NCI-H2196 (cell line): ENCODE measurements around the gene TRIM3.

Experiments
- DNase-seq: peaks from one replicate; lab custom pipeline; 2025; ENCODE audit not compliant: unreplicated experiment; lab: John Stamatoyannopoulos, UW

The TRIM3 gene

DNA sequence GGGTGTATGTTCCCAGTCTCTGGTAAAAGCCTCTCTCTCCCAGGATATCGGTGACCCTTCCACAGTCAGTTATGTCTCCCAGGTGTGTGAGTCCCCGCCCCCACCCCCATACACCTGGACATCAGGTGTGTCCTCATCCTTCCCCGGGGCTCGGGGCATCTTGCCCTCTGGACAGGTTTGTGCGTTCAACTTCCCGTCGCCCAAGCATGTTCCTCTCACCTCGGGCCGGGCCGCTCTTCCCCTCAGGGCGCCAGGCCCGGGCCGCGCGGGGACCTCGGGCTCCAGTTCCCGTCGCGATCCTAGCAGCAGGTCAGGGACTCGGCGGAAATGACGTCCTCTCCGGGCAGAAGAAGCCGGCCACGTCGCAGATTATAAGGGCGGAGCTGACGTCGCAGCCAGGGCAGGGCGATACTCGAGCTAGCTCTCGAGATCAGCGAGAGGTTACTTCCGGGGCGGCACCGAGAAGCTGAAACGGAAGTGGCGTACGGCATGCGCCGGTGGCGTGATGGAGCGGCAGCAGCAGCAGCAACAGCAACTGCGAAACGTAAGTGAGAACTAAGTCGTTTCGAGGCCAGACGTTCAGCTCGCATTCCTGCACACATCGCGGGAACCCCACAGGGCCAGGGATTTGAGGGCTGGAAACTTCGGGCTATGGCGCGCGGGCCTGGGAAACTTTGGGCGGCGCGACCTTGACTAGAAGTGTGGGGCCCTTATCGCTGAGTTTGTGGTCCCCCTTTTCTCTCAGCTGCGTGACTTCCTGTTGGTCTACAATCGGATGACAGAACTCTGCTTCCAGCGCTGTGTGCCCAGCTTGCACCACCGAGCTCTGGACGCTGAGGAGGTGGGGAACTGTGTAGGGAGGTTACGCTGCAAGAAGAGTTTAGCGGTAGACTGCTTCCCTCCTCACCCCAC, 7.5 kb upstream of the TRIM3 start, which contains the start of the genes ARFIP2 and TIMM10B:
Gene ARFIP2, minus strand, starts transcription at position 320 of the 912 bp plus-strand sequence. CDS start 910 bp downstream, outside the sequence.
Gene TIMM10B, plus strand, starts transcription at position 490 of the 912 bp plus-strand sequence. Its CDS starts 16 bp downstream, at position 506.
- DNase-seq: peak; percentile 97

DNA sequence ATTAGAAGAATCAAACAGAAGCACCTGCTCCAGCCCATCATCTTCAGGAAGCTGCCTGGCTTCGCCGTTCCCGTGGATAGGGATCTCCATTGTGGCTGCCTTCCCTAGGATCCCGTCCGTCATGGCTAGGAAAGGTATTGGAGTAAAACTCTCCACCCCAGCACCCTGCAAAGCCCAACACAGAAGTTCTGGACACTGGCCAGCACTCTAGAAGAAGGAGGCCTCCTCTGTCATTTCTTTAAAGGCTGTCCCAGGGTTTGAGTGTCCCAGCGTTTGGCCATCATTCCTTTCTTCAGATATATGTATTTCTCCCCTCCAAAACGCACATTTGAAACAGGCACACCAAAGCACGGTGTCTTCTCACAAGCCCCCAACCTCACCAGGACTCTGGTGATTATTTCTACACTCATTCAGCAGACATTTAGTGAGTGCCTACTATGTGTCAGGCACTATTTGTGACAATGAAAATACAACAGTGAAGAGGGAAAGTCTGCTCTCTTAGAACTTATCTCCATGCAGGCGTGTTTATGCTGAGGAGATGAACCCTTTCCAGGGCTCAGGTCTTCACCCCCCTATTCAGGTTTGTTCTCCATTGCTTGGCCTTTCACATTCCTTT, 6.7 kb upstream of the TRIM3 start:
- DNase-seq: no peak

DNA sequence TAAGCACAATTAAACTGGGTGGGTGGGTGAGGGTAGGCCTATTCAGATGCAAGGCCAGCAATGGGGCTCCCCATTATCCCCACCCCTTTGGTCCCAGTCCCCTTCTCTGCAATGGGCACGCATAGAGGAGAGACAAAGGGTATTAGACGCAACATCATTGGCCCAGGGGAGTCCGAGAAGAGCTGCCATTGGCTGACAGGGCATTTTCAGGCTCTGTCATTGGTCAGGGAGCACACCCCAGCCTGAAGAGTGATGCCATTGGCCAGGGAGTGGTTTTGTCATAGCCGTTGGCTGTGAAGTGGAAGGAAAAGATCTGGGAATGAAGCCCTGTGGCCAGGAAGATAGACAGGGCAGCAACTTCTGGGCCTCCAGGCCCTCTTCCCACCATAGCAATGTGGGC, 2.8 kb upstream of the TRIM3 start:
- DNase-seq: no peak

DNA sequence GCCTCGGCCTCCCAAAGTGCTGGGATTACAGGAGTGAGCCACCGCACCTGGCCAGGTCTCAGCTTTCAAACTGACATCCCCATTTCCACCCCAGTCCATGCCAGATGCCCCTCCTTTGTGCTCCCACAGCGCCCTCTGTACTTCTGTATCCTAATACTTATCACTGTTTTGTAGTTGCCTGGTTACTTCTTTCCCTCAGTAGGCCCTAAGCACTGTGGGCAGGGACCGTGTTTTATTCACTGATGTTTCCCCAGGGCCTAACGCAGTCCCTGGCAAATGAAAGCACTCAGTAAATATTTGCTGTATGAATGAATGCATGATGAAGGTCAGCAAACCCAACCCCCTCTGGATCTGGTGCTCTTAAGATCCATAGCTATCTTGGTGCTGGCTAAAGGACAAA, 2.2 kb upstream of the TRIM3 start:
- peak; percentile 65 for DNase-seq

DNA sequence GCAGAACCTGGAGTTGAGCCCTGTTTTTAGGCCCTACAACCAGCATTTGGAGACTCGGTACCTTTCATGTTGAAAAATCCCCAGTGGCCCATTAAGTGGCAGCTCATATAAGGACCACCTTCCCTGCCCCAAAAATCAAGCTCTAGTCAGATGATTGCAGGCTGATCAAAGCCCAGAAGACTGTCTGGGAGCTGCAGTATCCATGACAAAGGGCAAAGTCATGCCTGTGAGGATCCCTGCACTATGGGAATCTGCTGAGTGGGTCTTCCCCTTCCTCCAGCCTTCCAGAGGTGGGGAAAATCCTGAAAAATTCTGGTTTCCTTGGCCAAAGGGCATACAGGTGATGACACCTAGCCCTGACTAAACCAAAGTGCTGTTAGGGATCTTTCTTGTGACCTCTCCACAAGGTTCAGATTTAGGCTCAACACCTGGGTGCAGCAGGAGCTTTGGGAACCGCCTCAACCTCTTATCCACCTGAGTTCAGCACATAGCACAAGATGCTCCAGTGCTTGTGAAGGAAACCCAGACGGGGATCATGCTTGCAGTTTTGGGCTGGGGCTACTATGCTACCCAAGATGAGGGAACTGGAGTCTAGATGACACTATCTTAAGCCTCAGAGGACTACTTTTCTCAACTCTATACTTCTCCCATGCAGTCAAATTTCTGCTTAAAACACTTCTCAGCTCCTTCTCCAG, 1.2 kb upstream of the TRIM3 start:
- DNase-seq: no peak

DNA sequence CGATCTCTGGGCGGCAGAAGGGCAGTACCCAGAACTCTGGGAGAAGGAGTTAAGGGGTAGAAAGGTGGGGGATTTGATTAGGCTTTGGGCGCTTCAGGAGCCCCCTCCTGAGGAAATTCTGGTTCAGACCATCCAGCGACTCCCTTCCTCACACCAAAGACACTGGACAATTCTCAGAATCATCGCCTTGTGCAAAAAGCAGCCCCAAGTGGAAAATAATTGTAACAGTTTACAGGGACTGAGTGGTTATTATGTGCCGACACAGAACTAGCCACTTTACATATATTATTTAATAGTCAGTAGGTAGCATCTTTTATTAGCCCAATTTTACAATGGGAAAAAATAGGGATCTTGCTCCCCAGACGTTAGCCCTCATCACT, 662 bp upstream of the TRIM3 start:
- no peak for DNase-seq

DNA sequence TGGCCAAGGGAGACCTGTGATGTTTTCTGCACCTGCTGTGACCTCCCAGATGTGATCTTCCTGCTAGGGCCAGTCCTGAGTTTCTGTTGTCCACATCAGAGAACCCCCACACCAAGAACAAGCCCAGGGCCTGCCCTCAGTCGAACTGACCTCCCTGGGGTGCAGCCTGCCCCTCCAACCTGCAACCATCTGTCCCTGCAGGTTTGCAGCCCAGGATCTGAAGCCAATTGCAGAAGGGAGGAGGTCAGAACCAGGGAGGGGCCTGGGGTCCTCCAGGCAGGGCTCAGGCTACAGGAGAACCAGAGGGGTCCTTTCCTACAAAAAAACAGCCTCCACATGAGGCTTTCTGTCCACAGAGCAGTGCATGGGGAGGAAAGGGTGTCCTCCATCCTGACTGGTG, 807 bp downstream of the TRIM3 start:
- no peak for DNase-seq

DNA sequence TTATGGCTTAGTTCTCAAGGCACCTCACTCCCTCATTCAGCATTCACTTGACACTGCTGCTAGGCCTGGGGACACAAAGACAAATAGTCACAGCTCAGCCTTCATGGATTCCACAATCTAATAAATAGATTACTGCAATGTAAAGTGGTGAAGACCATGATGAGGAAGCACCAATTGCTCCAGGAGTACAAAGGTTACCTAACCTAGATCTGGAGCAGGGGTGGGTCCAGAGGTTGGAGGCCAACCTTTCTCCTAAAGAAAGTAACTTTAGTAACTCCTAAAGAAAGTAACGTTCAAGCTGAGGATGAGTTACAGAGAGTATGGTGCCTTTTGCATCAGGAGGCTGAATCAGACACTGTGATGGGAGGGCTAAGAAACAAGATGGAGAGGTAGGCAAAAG, 4.1 kb downstream of the TRIM3 start:
- DNase-seq: no peak

DNA sequence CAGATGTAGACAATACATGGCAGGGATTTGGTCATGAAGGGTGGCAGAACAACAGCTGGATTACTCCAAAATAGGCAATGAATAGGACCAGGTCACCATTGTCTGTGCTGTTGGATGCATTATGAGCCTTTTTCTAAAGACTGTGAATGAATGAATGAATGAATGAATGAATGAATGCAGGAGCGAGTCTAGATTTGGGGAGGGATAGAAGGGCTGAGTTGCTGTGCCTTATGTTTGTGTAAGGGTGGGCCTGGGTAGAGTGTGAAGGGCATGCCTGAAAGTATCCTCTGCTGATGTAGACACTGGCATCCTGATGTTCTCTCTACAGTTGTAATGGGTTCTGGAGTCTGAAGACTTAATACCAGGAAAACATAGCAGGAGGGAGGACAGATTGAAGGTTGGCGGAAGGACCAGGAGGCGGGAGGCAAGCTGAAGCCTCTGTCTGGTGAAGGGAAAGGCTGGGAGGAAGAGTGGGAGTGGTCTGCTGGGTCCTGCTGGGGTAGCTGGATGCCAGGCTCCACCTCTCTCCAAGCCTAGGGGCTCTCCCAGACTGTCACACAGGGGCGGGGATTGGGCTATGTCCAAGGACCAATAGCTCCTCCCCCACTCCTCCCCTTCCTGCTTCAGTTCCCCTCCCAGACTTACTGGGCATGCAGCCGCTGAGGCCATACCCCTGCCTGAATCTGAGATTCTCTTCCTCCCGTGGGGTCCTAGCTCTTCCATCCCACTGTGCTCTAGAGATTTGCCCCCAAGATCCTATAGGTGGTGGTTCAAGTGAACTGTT, 4.8 kb downstream of the TRIM3 start:
- peak; percentile 78 for DNase-seq

DNA sequence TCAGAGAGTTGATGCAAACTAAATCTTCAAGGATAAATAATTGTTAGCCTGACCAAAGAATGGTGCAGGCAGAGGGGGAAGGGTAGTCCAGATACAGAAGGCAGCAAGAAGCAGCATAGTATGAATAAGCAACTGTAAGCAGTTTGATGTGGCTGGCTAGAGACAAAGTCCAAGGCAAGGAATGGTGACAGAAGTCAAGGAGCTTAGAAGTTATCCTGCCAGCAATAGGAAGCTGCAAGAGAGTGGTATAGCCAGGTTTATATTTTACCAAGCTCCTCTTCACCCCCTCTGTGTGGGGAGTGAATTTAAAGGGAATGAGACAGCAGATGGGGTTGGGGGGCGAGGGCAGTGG, 14.7 kb downstream of the TRIM3 start:
- no peak for DNase-seq

DNA sequence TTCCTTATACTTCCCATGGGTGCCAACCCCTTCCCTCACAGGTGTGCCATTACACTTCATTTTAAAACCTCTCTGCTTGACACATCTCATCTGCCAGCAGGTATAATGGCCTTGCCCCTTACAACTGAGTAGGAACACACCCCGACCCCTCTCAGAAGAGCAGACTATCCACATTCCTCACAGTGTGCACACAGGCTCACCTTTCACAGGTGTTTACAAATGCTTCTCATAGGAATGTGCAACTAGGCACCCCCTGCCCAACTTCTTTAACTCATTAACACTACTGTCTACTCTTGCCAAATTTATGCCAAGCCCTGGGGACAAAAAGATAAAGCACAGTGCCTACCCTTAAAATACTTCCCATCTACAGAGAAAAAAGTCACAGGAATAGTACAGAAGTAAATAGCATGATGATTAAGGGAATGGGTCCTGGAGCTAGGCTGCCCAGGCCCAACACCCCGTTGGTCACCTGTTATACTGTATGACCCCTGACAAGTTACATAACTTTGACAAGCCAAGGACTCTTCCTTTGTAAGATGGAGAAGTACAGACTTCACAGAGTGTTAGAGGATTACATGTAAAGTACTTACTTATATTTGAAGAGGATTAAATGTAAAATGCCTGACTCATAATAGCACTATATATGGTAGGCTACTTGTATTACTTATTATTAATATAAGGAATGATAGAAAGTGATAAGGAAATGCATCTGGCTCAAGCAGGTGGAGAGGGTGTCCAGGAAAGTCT, 15.2 kb downstream of the TRIM3 start:
- no peak for DNase-seq

DNA sequence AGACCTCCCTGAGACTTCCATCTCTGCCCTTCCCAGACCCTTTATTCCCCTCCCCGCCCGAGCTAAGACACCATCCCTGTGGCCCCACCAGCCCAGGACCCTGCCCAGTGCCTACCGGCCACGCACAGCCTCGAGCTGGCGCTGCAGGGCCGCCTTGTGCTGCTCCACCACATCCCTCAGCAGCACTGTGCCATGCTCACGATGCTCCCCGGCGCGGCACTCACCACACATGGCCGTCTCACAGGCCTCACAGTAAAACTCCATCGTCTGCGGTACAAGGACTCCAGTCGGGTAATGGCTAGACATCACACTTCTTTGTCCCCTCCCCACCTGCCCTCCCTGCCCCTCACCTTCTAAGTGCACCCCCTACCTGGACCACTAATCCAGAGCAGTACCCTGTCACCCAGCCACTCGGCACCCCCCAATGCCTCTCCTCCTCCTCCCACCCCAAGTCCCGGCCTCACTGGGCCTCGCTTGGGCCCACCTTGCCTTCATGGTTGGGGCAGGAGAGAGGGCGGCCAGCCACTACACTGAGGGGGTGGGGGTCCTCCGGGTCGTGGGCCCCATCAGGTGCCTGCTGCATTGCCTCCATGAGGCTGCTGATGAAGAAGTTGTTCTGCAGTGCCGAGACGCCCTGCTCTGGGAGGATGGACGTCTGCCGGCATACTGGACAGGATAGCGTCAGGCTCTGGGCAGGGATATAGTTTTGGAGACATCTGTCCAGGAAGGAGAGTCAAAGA, 16.0 kb downstream of the TRIM3 start:
- no peak for DNase-seq

DNA sequence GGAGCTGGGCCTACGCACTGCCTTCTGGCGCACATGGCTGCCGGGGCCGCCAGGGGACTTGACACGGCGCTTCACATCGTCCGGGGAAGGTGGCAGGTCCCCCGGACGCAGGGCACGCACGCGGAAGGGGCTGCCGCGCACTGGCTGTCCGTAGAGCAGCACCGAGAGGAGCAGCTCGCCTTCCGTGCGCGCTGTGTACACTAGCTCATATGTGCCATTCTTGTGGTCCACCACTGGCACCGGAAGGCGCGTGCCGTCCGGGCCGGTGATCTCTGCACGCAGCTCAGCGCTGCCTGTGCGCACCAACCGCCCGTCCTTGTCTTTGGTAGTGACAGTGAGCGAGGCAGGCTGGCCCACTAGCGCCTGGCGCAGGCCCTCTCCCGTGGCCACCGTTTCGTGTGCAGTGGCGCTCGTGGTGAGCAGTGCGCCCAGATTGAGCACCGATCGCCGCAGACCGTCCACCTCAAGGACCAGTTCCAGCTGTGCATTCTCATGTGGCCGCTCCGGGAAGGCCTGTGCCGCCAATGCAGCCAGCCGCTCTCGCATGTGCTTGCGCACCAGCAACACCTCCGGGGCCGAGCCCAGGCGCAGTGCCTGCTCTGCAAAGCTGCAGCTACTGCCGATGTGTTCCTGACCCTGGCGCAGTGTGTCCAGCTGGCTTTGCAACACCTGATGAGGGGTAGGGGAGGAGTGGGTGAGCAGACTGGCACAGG, 17.2 kb downstream of the TRIM3 start:
- no peak for DNase-seq

DNA sequence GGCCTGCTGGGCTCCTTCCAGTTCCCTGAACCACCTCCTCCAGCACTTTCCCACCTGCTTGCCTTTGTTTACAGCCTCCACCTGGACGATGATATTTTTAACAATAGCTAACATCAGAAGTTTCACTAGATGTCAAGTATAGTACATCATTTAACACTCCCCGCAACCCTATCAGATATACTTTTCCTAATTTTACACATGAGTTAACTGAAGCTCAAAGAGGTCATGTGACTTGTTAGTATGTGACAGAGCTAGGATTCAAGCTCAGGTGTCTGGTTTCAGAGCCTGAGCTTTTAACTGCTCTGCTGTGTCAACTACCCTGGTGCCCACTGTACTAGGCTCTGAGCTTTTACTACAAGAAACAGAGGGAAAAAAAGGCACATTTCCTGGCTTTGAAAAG, 18.7 kb downstream of the TRIM3 start:
- DNase-seq: peak; percentile 8

DNA sequence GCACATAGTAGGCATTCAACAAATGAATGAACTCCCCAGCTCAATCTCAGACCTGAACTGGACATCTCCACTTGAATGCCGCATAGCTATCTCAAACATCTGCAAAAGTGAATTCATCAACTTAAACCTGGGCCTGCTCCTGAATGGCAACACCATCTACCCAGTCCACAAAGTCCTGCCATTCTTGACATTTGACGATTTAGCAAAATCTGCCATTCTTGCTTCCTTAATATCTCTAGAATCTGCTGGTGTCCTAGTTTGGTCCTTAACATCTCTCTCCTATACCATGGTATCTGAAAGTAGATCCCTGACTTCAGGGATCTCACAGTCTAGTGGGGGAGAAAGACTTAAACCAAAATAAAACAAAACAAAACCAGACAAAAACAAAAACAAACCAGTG, 20.6 kb downstream of the TRIM3 start:
- no peak for DNase-seq

DNA sequence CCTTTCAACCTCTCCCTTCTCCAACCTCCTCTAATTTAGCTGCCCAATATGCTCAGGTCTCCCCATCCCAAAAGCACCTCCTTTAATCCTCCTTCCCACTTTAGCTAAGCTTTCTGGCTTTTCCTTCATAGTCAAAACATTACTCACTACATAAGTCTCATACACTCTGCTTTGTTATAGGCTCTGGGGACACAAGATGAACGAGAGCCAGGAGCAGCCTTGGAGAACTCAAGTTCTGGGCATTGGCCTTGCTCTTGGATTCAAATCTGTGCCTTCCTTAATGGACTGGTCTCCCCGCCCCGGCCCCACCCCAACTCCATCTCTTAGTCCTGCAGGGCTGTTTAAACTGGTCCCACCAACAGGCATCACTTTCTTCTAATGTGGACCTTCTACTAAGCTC, 21.5 kb downstream of the TRIM3 start:
- DNase-seq: no peak

DNA sequence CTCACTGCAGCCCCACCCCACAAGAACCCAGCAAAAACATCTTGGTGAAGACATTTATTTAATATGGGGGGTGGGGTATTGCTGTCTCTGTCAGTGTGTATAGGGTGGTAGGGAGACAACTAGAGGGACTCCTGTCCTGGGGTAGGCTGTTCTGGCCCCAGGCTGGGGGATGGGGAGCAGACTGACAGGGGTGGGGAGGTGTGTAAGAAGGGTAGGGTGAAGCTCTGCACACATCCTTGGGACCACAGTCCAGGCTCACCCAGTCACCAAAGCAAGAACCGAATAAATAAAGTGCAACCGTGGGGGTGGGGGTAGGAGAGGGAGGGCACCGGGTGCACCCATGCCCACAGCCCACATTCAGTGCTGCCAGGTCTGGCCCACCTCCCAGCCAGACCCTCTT, 25.2 kb downstream of the TRIM3 start:
- DNase-seq: no peak

DNA sequence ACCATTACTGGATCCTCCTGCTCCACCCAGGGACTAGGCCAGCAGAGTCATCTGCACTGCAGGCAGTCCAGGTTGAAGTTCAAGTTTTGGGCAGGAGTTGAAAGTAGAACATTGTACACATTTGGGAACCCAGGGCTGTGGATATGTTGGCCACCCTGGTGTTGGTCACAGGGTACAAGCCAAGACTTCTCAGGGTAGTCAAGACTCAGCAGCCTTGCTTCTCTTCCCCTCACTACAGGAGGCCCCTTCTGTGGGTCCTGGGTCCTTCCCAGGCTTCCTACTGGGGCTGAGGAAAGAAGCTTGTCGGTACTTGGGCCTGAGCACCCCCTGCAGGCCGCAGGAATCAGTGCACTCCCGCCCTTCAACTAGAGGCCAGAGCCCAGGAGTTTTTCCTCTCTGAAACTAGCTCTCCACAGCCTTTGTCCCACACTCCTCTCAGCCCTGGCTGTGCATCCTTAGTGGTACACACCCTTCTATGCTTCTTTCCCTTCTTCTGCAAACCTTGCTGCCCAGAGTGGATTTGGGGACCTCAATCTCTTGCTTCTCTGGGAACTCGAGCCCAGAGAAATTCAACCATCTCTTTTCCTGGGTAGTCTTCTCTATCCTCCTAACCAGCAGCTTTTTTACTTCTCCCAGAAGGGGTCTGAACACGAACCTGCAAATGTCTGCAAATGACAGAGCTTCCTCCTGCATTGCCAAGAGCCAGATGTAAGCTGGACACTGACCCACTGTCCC, 30.3 kb downstream of the TRIM3 start:
- DNase-seq: no peak
